ENCODE results near the gene MS4A14. TPM values are rescaled to one million over a fixed set of nuclear protein-coding genes. Genes with fewer than 3 reads are reported as not detected.
"Not testable (repeated sequence)": the region's sequence is repeated elsewhere in the genome, so short reads cannot be mapped to it uniquely, and the experiment has no call there.

The MS4A14 gene
- total and polyA plus RNA-seq, 8 donors: under 0.01 to 4.1 (median 0.18) TPM; not detected in 3

- 29 to 46% (median 33%) methylated on average over 2 of the region's 2 CpGs for WGBS, 5 donors
- Histone ChIP-seq H3K36me3 (no peaks in the 10 kb centered on the region), H3K27ac (no peak overlapping the region), H3K4me3 (no peak overlapping the region), H3K27me3 (no peaks in the 10 kb centered on the region), H3K4me1 (no peaks in the 10 kb centered on the region), H3K9me3 (peaks cover 0 to 12% (median 6%) of the 10 kb centered on the region in 4 donors)
- intact Hi-C loops (cut with DNase I; ENCODE audit: low total_unique reads): loop anchor here (5.0 kb wide), 1 partner anchor 260 kb away; no protein-coding TSS in a partner anchor
- TF ChIP-seq CTCF (IDR thresholded peaks at IDR 0.05) (no peak), EP300 (IDR thresholded peaks at IDR 0.05) (no peak)
- no peak for DNase-seq
Measured at GRCh38 chr11:60357771-60358170, 38.5 kb upstream of the MS4A14 start.

GRCh38 chr11:60360621-60361020 lies 35.6 kb upstream of the MS4A14 start:
- Histone ChIP-seq H3K4me1 (no peaks in the 10 kb centered on the region), H3K4me3 (no peak overlapping the region), H3K36me3 (no peaks in the 10 kb centered on the region), H3K27me3 (peaks cover 0 to 13% (median 0%) of the 10 kb centered on the region in 3 donors), H3K27ac (no peak overlapping the region), H3K9me3 (peaks cover 0 to 12% (median 6%) of the 10 kb centered on the region in 4 donors)
- 69 to 89% (median 85%) methylated on average over 4 of the region's 4 CpGs for WGBS, 5 donors
- TF ChIP-seq EP300 (IDR thresholded peaks at IDR 0.05) (no peak), POLR2A (IDR thresholded peaks at IDR 0.05) (no peak), CTCF (IDR thresholded peaks at IDR 0.05) (no peak)
- intact Hi-C loops (cut with DNase I; ENCODE audit: low total_unique reads): no loop called here
- DNase-seq: no peak

GRCh38 chr11:60362241-60362640 lies 34.0 kb upstream of the MS4A14 start:
- no peaks in the 10 kb centered on the region for H3K36me3 ChIP-seq
- H3K4me3 ChIP-seq: no peak overlapping the region
- peaks cover 0 to 12% (median 6%) of the 10 kb centered on the region in 4 donors for H3K9me3 ChIP-seq
- no peak overlapping the region for H3K27ac ChIP-seq
- TF ChIP-seq CTCF (IDR thresholded peaks at IDR 0.05) (no peak), POLR2A (IDR thresholded peaks at IDR 0.05) (no peak), POLR2AphosphoS5 (IDR thresholded peaks at IDR 0.05) (no peak), EP300 (IDR thresholded peaks at IDR 0.05) (no peak)
- no peaks in the 10 kb centered on the region for H3K4me1 ChIP-seq
- intact Hi-C loops (cut with DNase I; ENCODE audit: low total_unique reads): no loop called here
- WGBS, 5 donors: 16 to 33% (median 24%) methylated on average over 1 of the region's 1 CpG
- DNase-seq: no peak
- H3K27me3 ChIP-seq: peaks cover 0 to 13% (median 0%) of the 10 kb centered on the region in 3 donors

- H3K27me3 ChIP-seq: peaks cover 0 to 13% (median 0%) of the 10 kb centered on the region in 3 donors
- no peaks in the 10 kb centered on the region for H3K36me3 ChIP-seq
- no peak overlapping the region for H3K27ac ChIP-seq
- TF ChIP-seq EP300 (IDR thresholded peaks at IDR 0.05): no peak
- TF ChIP-seq POLR2AphosphoS5 (IDR thresholded peaks at IDR 0.05): no peak
- TF ChIP-seq CTCF (IDR thresholded peaks at IDR 0.05): peak in 5 of 7 experiments; percentile 44 to 80 (median 61)
- TF ChIP-seq POLR2A (IDR thresholded peaks at IDR 0.05): no peak
- H3K9me3 ChIP-seq: peaks cover 0 to 12% (median 6%) of the 10 kb centered on the region in 4 donors
- DNase-seq: peak; percentile 71 to 87
- no peak overlapping the region for H3K4me3 ChIP-seq
- WGBS, 5 donors: 51 to 54% (median 54%) methylated on average over 7 of the region's 7 CpGs
- intact Hi-C loops (cut with DNase I; ENCODE audit: low total_unique reads): no loop called here
- no peaks in the 10 kb centered on the region for H3K4me1 ChIP-seq
Measured at GRCh38 chr11:60363542-60364470, 32.5 kb upstream of the MS4A14 start.

- H3K27ac ChIP-seq; H3K4me3 ChIP-seq; DNase-seq; H3K36me3 ChIP-seq; intact Hi-C loops (cut with DNase I; ENCODE audit: low total_unique reads); H3K9me3 ChIP-seq: not testable (repeated sequence)
- Histone ChIP-seq H3K27me3 (peaks cover 0 to 13% (median 0%) of the 10 kb centered on the region in 3 donors), H3K4me1 (peaks cover 0 to 12% (median 6%) of the 10 kb centered on the region in 4 donors)
- WGBS, 5 donors: 85 to 95% (median 89%) methylated on average over 15 of the region's 15 CpGs
Measured at GRCh38 chr11:60366262-60366904, 29.9 kb upstream of the MS4A14 start.

All from stomach (tissue), 9 donors.